ENCODE results near the gene NUDT13. TPM values are rescaled to one million over a fixed set of nuclear protein-coding genes. Genes with fewer than 3 reads are reported as not detected.

NUDT13 gene
- total RNA-seq, 1 experiment from 2014 or later, result 1.5 TPM

GRCh38 chr10:73119952-73120351 is 9.7 kb downstream of the NUDT13 start:
- no peak overlapping the region for H3K4me2 ChIP-seq (ENCODE audit: insufficient read depth, insufficient read length, low read length)
- no peak overlapping the region for H3K4ac ChIP-seq (ENCODE audit: low read depth, low read length)
- no peak overlapping the region for H3K4me3 Mint-ChIP-seq
- no peaks in the 10 kb centered on the region for H4K20me1 ChIP-seq (ENCODE audit: control insufficient read depth, insufficient read depth, insufficient read length)
- no peak overlapping the region for H2BK120ac ChIP-seq (ENCODE audit: low read depth, low read length, poor library complexity, severe bottlenecking)
- TF ChIP-seq, protein P1, sequence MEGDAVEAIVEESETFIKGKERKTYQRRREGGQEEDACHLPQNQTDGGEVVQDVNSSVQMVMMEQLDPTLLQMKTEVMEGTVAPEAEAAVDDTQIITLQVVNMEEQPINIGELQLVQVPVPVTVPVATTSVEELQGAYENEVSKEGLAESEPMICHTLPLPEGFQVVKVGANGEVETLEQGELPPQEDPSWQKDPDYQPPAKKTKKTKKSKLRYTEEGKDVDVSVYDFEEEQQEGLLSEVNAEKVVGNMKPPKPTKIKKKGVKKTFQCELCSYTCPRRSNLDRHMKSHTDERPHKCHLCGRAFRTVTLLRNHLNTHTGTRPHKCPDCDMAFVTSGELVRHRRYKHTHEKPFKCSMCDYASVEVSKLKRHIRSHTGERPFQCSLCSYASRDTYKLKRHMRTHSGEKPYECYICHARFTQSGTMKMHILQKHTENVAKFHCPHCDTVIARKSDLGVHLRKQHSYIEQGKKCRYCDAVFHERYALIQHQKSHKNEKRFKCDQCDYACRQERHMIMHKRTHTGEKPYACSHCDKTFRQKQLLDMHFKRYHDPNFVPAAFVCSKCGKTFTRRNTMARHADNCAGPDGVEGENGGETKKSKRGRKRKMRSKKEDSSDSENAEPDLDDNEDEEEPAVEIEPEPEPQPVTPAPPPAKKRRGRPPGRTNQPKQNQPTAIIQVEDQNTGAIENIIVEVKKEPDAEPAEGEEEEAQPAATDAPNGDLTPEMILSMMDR (conservative IDR thresholded peaks at IDR 0.05), result no peak
- H3K79me2 ChIP-seq (ENCODE audit: insufficient read depth, low read length), result no peaks in the 10 kb centered on the region
- H3K23ac ChIP-seq (ENCODE audit: insufficient read length, low read depth, low read length), result no peak overlapping the region
- H3T11ph ChIP-seq (ENCODE audit: low read length), result no peak overlapping the region
- H3K27ac ChIP-seq (ENCODE audit: insufficient read length, low read depth, low read length), result no peak overlapping the region
- no peak overlapping the region for H3K14ac ChIP-seq (ENCODE audit: insufficient read depth, low read length)
- no peaks in the 10 kb centered on the region for H3K23me2 ChIP-seq (ENCODE audit: insufficient read length, low read depth, low read length, poor library complexity, severe bottlenecking)
- H4K5ac ChIP-seq (ENCODE audit: insufficient read length, low read depth, low read length), result no peak overlapping the region
- no peaks in the 10 kb centered on the region for H3K9me3 Mint-ChIP-seq
- no peak overlapping the region for H3K27ac Mint-ChIP-seq
- no peak overlapping the region for H2BK15ac ChIP-seq (ENCODE audit: low read depth, low read length)
- no peak for DNase-seq
- H2BK20ac ChIP-seq (ENCODE audit: low read depth, low read length, poor library complexity, severe bottlenecking), result no peak overlapping the region
- no CpG with 5 or more reads among the region's 4 CpGs for WGBS (ENCODE audit: extremely low coverage, insufficient read length, low lambda C conversion rate)
- no peaks in the 10 kb centered on the region for H3K9me3 ChIP-seq (ENCODE audit: control insufficient read depth, low read depth, low read length)
- H2AFZ ChIP-seq (ENCODE audit: low read length), result no peak overlapping the region
- no peaks in the 10 kb centered on the region for H3K4me1 ChIP-seq (ENCODE audit: insufficient read depth, low read length)
- H3K9ac ChIP-seq (ENCODE audit: extremely low read depth, insufficient read length, low read length), result no peak overlapping the region
- peaks cover 2 to 22% (median 4%) of the 10 kb centered on the region in 3 experiments; a peak in 5 of 7 replicates for H3K36me3 Mint-ChIP-seq (ENCODE audit: insufficient read depth in 1 of 3, low read depth in 3 of 3)
- no peaks in the 10 kb centered on the region for H3K27me3 Mint-ChIP-seq (ENCODE audit: low read depth)
- H2BK5ac ChIP-seq (ENCODE audit: insufficient read length, low read length), result no peak overlapping the region
- H3K27me3 ChIP-seq (ENCODE audit: insufficient read depth, low read length), result no peaks in the 10 kb centered on the region
- H3K4me1 Mint-ChIP-seq, result peaks cover 8 to 9% of the 10 kb centered on the region in 2 experiments
- H4K91ac ChIP-seq (ENCODE audit: insufficient read length, low read depth, low read length), result no peak overlapping the region
- no peaks in the 10 kb centered on the region for H3K79me1 ChIP-seq (ENCODE audit: insufficient read depth, low read depth, low read length, poor library complexity, severe bottlenecking)
- H2AK5ac ChIP-seq (ENCODE audit: insufficient read length, low read length), result no peak overlapping the region
- no peak overlapping the region for H3K56ac ChIP-seq (ENCODE audit: insufficient read length, low read depth, low read length)
- no peak overlapping the region for H3K18ac ChIP-seq (ENCODE audit: insufficient read length, low read depth, low read length)
- H2BK12ac ChIP-seq (ENCODE audit: insufficient read length, low read depth, low read length), result no peak overlapping the region
- no peak overlapping the region for H4K8ac ChIP-seq (replicated peaks; ENCODE audit: insufficient read length, low read depth, low read length)

Data from H9 (cell line).